ENCODE results near the gene ELOB.

The ELOB gene

DNA sequence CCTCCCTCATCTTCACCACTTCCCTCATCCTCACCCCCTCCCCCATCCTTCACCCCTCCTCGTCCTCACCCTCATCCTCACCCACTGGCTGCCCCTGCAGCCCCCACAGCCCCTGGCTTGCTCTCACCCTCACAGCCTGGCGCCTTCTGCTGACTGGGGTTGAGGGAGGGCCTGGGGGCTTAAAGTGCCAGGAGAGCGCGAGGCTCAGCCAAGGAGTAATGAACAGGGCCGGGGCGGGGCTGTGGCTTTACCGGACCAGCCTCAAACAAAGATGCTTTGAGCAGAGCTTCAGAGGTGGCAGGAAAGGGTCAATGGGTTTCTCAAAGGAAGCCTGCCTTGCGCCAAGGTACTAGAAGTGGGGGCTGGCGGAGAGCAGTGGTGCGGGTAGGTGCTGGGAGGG lies 10.3 kb upstream of the ELOB start, which contains the start of gene PRSS33:
Gene PRSS33 (minus strand): TSS at position 155 of the 400 bp plus-strand sequence. CDS start 1,013 bp downstream, outside the sequence.
- DNase-seq (ENCODE audit: insufficient read length, low spot score) (no peak), FAIRE-seq (no peak)
- TF ChIP-seq, protein P1, sequence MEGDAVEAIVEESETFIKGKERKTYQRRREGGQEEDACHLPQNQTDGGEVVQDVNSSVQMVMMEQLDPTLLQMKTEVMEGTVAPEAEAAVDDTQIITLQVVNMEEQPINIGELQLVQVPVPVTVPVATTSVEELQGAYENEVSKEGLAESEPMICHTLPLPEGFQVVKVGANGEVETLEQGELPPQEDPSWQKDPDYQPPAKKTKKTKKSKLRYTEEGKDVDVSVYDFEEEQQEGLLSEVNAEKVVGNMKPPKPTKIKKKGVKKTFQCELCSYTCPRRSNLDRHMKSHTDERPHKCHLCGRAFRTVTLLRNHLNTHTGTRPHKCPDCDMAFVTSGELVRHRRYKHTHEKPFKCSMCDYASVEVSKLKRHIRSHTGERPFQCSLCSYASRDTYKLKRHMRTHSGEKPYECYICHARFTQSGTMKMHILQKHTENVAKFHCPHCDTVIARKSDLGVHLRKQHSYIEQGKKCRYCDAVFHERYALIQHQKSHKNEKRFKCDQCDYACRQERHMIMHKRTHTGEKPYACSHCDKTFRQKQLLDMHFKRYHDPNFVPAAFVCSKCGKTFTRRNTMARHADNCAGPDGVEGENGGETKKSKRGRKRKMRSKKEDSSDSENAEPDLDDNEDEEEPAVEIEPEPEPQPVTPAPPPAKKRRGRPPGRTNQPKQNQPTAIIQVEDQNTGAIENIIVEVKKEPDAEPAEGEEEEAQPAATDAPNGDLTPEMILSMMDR (IDR thresholded peaks at IDR 0.05; ENCODE audit: insufficient read depth, missing control alignments), result no peak

DNA sequence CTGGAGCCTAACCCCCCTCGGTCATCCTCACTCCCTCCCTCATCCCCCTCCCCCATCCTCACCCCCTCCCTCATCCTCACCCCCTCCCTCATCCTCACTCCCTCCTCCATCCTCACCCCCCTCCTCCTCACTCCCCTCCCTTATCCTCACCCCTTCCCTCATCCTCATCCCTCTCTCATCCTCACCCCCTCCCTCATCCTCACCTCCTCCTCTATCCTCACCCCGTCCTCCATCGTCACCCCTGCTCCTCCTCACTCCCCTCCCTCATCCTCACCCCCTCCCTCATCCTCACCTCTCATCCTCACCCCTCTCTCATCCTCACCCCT lies 9.7 kb upstream of the ELOB start:
- FAIRE-seq (no peak), DNase-seq (ENCODE audit: insufficient read length, low spot score) (no peak)
- TF ChIP-seq, protein P1 (IDR thresholded peaks at IDR 0.05; ENCODE audit: insufficient read depth, missing control alignments), result no peak

DNA sequence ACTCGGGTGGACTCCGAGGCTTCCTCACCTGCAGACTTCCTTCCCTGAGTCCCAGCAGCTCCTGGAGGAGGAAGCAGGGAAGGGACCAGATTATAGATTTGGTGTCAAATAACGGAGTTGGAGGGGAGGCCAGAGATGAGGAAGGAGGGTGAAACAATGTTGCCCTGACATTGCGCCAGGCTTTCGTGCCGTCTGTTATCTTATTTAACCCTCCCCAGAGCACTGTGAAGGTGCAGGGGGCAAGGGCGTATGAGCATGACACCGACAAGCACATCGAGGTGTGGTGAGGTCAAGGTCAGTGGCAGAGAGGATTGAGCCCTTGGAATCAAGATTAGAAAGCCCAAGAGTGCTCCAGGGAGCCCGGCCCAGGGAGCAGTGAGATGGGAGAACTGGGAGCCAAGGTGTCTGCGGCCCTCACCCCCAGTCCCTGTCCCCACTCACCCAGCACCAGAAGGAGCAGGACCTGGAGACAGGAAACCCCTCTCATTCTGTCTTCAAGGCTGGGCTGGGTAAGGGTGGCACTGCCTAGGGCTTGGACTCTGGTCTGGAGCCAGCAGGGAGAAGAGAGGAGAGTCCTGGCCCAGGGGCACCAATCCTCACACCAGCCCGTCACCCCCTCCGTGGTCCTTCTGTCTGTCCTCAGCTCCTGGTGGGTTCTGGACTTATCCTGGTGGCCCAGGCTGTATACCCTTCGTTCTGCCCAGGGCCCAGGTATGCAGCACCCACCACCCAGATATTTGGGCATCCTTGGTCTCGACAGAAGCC lies 9.2 kb upstream of the ELOB start:
- DNase-seq (ENCODE audit: insufficient read length, low spot score) (no peak), FAIRE-seq (no peak)
- TF ChIP-seq, protein P1 (IDR thresholded peaks at IDR 0.05; ENCODE audit: insufficient read depth, missing control alignments), result no peak

DNA sequence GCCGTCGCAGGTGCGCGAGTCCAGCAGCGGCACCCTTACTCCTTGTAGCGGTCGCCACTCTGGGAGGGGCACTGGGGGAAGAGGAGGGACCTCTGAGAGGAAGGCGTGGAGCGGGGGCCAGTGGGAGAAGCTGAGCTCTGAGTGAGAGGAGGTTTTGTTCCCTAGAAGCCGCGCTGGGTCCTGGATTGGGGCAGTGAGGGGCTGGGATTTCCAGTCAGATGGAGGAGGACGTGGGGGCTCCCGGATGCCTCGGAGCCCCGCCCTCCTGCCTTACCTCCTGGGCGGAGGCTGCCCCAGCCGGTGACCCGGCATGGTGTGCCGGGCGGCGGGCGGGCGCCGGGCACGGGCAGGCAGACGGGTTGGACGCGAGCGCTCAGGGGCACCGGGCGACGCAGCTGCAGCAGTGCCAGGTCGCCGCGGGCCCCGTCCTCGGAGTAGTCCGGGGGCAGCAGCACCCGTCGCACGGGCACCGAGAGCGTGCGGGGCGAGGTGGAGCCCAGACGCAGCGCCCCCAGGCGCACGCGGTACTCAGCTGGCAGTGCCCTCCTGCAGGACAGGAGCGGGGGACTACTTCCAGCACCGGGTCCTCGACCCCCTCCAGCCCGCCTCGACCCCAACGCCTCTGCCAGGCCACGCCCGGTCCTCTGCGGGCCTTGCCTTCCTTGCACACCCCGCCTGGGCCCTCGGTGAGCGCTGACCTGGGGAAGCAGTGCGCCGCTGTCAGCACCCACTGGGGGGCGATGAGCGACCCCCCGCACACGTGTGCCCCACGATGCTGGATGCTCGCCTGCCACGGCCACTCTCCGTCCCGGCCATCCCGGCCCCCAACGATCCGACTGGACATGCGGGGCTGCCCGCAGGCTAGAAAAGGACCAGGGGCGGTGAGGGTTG lies 8.3 kb upstream of the ELOB start:
- FAIRE-seq (no peak), DNase-seq (ENCODE audit: insufficient read length, low spot score) (no peak)
- TF ChIP-seq, protein P1 (IDR thresholded peaks at IDR 0.05; ENCODE audit: insufficient read depth, missing control alignments), result no peak

DNA sequence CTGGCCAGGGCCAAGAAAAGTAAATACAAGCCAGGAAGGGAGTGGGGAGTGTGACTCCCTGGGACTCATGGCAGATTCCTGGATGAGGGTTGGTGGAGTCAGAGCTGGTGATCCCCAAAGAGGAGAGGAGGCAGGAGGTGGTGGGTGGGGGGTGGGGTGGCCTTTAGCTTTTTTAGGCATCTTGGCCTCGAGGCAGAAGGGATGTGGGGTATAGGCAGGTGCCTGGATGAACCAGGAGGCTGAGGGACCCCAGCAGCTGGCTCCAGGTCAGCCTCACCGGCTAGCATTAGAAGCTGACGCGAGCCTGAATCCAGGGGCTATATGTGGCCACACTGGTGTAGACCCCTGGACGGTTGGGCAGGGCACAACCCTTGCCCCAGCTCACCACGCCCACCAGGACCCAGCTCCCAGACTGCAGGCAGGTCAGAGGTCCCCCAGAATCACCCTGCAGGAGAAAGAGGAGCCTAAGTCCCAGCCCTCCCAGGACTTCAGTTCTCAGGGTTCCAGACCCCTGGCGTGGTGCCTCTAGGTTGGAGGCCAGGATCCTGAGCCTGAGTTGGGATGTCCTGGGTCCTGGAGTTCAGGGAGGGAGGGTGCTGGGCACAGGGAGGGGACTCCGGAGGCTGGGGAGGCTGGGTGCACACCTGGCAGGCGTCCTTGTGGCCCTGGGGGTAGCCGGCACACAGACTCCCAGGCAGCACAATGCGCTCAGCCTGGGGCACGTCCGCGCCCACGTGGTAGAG lies 7.4 kb upstream of the ELOB start:
- DNase-seq (ENCODE audit: insufficient read length, low spot score) (no peak), FAIRE-seq (no peak)
- TF ChIP-seq, protein P1 (IDR thresholded peaks at IDR 0.05; ENCODE audit: insufficient read depth, missing control alignments), result no peak

DNA sequence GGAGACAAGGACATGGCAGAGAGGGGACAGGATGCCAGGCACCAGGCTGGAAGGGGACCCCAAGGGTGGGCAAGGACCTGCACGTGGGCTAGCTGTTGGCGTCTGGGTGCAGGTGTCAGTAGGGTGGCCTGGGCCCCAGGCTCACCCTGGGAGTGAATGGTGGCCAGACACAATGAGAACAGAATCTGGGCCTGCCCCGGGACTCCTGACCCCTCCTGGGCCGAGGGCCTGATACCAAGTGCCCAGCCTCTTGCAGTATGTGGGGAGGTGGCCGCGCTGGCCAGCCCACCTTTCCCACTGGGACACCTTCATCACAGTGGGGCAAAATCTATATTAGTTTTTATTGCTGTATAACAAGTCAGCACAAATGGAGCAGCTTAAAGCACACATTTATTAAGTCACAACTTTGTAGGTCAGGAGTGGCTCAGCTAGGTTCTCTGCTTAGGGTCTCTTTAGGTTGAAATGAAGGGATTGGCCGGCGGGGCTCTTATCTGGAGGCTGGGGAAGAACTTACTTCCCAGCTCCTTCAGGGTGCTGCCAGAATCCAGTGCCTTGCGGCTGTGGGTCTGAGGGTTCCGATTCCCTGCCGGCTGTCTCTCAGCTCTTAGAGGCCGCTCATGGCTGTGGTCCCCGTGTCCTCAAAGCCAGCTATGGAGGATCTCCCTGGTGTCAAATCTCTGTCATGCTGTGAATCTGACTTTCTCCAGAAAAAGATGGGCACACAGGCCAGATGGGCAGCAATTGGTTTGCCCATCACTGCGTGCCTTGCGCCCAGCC lies 6.7 kb upstream of the ELOB start:
- TF ChIP-seq, protein P1 (IDR thresholded peaks at IDR 0.05; ENCODE audit: insufficient read depth, missing control alignments), result no peak
- FAIRE-seq, result no peak
- DNase-seq (ENCODE audit: insufficient read length, low spot score), result no peak
